Stimulated activated CD8-positive, alpha-beta memory T cell treated with anti-CD3 and anti-CD28 coated beads, Interleukin-4, amount 100 ng/mL, for 24 hours (primary cell): ENCODE results near the gene PTX4.

ENCODE experiments used
- DNase-seq: peaks from one replicate; pipeline ENCODE4 v3.0.0-alpha.2; 2020; ENCODE audit warnings: low read depth

The PTX4 gene

DNA sequence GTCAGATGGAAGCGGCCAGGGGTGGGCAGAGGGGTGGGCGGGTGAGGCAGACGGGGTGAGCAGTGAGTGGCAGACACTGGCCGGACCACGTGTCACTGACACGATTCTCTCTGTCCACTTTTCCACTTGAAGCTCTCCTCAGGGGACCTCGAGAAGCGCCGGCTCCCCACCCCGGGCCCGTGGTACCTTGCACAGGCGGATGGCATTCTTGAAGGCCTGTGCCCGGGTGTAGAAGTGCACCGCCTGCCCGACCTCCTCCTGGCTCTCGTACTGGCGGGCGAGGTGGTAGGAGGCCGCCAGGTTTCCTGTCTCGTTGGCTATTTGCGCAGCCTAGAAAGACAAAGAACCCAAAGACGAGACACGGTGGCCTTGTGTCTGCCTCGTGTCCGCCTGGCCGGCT is 35.6 kb upstream of the PTX4 start:
- DNase-seq = no peak

GRCh38 chr16:1523581-1524245 is 35.0 kb upstream of the PTX4 start:
- DNase-seq = no peak

DNA sequence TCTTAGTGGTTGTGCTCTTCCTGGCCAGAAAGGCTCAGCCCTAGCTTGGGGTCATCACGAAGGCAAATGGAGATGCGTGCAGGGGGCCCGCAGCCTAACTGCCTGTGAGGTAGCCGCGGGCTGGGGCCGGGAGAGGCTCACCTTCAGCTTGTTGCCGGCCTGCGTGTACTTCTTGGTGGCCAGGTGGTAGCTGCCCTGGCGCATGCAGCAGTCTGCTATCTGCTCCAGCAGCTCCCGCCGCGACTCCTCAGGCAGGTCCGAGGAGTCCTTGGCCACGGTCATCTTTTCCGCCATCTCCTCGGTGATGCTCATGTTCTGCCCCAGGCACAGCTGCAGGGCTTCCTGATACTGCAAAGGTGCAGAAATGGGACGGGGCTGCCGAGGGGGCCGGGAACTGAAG is 31.7 kb upstream of the PTX4 start:
- no peak for DNase-seq

DNA sequence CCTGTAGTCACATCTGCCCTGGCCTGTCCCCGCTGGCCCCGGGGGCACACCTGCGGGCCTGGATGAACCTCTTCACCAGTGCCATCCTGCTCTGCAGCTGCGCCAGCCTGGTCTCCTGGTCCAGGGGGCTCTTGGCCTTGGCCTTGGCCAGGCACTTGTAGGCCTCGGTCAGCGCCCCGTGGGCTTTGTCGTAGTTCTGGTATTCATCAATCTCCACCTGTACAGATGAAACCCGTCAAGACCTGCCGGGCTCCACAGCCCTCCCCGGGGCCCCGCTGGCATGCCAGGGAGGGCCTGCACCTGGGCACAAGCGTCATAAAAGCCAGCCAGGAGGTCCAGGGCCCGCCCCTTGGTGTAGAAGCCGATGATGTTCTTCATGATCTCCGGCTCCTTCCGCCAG is 31.1 kb upstream of the PTX4 start:
- no peak for DNase-seq

GRCh38 chr16:1518626-1519135 is 29.9 kb upstream of the PTX4 start:
- no peak for DNase-seq

- DNase-seq = no peak
Measured at GRCh38 chr16:1514507-1514906, 25.8 kb upstream of the PTX4 start.

DNA sequence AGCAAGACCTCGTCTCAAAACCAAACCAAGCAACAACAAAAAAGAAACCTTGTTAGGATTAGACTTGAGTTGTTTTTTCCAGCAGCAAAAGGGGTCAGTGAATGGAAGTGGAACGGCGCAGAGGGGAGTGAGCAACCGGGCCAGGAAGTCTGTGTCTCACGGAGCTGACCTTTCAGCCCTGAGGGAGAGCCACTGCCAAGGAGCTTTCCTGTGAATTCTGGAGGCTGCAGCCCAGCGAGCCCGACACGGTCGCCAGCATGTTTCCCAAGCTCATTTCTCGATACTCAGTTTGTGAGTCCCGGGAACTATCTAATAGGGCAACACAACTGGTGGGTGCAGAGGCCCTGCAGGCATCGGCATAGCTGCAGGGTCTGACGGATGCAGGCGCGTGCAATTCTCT is 24.0 kb upstream of the PTX4 start:
- no peak for DNase-seq

DNA sequence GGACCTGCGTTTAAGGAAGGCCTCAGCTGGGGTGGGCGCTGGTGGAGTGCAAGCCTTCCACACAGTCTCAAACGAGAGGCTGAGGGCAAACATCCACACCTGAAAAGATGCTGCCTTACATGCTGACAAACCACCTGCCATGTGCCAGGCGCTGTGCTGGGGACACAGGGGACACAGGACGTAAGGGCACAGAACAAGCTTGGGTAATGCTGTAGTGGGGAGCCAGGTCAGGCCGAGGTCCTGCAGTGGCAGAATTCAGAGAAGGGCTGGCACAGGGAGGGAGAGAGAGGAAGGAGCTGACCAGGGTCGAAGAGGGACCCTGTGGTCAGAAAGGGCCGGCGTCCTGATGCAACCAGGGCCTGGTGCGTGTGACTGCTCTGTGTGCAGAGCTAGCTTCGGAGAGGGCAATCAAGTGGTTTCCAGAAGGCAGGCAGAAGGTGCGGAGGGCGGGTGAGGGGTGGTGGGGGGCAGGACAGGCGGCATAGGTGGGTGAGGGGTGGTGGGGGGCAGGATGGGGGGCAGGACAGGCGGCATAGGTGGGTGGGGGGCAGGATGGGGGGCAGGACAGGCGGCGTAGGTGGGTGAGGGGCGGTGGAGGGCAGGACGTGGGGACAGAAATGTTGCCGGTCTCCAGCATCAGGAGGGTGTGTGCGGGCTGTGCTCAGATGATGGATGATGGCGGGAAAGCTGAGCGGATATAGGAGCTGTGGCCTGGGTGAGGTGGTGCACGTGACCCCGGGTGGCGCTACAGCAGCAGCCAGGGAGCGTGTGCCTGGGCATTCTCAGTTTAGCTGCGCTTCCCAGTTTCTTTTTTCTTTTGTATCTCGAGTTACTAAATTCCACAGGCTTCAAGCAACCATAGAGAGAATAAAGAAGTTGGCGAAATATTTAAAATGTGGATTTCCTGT is 23.2 kb upstream of the PTX4 start:
- no peak for DNase-seq

DNA sequence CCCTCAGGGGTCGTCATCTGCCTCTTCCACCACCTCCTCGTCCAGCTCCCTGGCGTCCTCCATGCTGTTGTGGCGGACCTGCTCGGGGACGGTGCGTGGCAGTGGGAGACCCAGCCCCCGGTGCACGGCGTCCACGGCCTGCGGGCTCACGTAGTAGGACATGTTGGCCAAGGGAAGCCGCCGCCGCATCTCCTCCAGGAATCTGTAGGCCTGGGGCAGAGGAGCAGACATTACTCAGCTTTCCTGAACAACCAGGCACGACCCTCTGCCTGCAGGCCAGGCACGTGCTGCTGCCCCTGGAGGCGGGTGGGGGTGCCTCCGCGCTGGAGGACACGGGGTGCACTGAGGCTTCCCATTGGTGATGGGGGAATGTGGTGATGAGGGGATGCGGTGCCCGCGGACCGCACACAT is 22.2 kb upstream of the PTX4 start:
- no peak for DNase-seq

GRCh38 chr16:1510272-1510671 is 21.5 kb upstream of the PTX4 start:
- DNase-seq = no peak

DNA sequence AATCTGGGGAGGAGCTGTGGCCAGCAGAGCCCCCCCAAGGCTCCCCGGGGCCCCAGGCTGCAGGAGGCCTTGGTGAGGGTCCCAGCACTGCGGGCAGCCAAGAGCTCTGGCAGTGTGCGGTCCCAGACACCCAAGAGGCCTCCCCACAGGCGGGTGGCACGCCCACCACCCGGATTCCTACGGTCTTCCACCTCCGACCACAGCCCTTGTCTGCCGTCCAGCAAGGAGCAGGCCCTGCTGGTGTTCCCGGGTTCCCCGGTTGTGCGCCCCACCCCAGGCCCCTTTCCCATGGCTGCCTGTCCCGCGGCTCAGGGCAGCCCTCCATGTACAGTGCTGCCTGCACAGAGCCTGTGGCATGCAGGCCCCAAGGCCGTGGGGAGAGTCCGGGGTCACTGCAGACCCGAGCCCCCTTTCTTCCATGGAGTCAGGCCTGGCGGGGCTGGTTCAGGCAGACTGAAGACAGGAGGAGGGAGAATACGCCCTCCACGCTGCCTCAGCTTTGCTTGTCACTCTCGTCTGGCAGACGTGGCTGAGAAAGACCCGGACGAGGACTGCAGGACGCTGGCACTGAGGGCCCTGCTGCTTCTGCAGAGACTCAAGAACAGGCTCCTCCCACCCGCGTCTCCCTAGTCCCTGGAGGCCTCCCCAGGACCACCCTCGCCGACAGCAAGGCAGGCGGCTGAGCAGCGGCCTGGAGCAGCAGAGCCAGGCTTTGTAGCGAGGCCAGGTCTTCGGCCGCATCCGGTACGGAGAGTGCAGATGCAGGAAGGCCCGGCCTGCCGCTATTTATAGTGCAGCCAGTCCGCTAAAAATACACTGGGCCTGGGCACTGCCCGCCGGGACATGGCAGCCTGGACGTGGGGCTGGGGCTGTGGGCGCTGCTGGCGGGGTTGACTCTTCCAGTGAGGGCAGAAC is 20.8 kb upstream of the PTX4 start:
- DNase-seq = no peak

- DNase-seq = no peak
Measured at GRCh38 chr16:1508494-1509187, 19.9 kb upstream of the PTX4 start.

GRCh38 chr16:1506494-1507213 is 17.9 kb upstream of the PTX4 start:
- no peak for DNase-seq

- DNase-seq = no peak
Measured at GRCh38 chr16:1505912-1506311, 17.2 kb upstream of the PTX4 start.

DNA sequence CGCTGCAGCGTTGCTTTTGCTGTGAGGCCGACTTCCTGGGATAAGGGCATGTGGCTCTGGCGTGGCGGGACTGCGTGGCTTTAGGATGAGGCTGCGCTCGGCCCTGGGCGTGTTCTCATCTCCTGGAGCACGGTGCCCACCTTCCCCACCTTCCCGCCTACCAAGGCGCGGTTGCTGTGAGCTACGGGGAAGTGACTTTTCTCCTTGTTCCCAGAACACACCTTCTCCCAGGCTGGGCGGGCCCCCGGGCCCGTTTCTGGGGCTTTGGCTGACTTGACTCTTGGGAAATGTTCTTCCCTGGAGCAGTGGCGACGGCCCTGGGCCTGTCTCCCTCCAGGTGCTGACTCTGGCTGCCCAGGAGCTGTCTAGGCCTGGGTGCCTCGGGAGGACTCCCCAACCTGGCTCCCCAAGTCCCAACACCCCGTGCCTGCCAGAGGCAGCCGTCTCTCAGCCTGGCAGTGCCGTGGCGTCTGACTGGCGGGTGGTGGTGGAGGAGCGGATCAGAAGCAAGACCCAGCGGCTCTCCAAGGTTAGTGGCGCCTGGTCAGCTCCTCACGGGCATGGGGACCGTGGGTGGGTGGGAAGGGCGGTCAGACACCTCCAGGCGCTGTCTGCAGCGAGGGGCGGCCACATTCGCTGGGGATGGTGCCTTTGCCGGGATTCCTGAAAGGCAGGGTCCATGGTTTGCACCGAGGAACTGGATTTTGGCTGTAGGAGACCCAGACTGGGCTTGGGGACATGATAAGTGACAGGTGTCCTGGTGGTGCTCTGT is 16.5 kb upstream of the PTX4 start:
- no peak for DNase-seq

GRCh38 chr16:1503110-1503955 is 14.6 kb upstream of the PTX4 start:
- no peak for DNase-seq

- no peak for DNase-seq
Measured at GRCh38 chr16:1502092-1503004, 13.6 kb upstream of the PTX4 start.

DNA sequence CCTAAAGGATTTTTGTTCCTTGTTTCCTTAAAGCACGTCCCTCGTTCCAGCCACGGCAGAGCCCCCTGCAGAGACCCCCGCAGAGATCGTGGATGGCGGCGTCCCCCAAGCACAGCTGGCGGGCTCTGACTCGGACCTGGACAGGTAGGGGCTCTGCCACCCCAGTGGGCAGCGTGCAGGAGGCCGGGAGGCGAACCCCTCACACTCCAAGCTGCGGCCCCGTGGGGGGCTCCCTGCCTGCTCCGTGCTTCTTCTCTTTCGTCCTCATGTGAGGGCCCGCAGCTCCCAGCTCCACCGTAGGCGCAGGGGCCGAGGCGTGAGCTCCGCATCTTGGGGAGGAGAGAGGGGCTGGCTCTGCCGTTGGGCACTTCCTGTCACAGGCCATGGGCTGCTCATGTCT is 12.9 kb upstream of the PTX4 start:
- DNase-seq = no peak
